Right lobe of liver (tissue), 6 donors: ENCODE measurements around the gene MPHOSPH9. TPM values are rescaled to one million over a fixed set of nuclear protein-coding genes. Genes with fewer than 3 reads are reported as not detected.

Source experiments
- ATAC-seq, 4 donors: fragments of 200-7000 bp; cut with Tn5 transposase; one replicate each; pipeline ENCODE4 v1.9.1; 2020; ENCODE audit warnings: mild to moderate bottlenecking in 4 of 4, moderate library complexity in 4 of 4
- DNase-seq, 3 donors: peaks; one replicate each; pipeline ENCODE4 v3.0.0-alpha.2; 2020
- H3K27ac ChIP-seq, 3 donors: fragments of 200-600 bp; one replicate each; pipeline ENCODE4 v1.8.0; 2022
- H3K27me3 ChIP-seq, 2 donors: fragments of 200-600 bp; one replicate each; pipeline ENCODE4 v1.8.0; 2022
- H3K36me3 ChIP-seq, 4 donors: fragments of 200-600 bp; sonication (generic) in 1 of 4; one replicate each; pipeline versions ENCODE4 v1.5.1 to v1.8.0; 2017 to 2022; ENCODE audit warnings: control low read depth in 1 of 4
- H3K4me1 ChIP-seq, 4 donors: fragments of 200-600 bp; sonication (generic) in 1 of 4; one replicate each; pipeline versions ENCODE4 v1.5.1 to v1.8.0; 2017 to 2022; ENCODE audit warnings: control low read depth in 1 of 4
- H3K4me3 ChIP-seq, 3 donors: fragments of 200-600 bp; one replicate each; pipeline ENCODE4 v1.8.0; 2022
- H3K9me3 ChIP-seq, 4 donors: fragments of 200-600 bp; sonication (generic) in 1 of 4; one replicate each; pipeline versions ENCODE4 v1.5.1 to v1.8.0; 2017 to 2022; ENCODE audit warnings: control low read depth in 1 of 4
- POLR2A ChIP-seq: fragments of 450-650 bp; IDR thresholded peaks from one replicate; pipeline ENCODE4 v1.6.1; 2017; ENCODE audit warnings: antibody characterized with exemption, mild to moderate bottlenecking
- WGBS: methylation state at CpG from one replicate; pipeline ENCODE4 v1.1.6; 2018; ENCODE audit warnings: low coverage, low lambda C conversion rate; ENCODE audit not compliant: insufficient coverage; ENCODE audit errors: missing lambda C conversion rate; 5-methylcytosine and 5-hydroxymethylcytosine counted together
- intact Hi-C, 2 donors: fragments of 100-400 bp; cut with DNase I; formaldehyde crosslinking; loops; one replicate each; pipeline versions ENCODE4 v1.11.2 to v1.14.1; 2022
- total RNA-seq, 6 experiments: library from RNA; depleted of rRNA in 2 of 6; stranded (reverse); fragments of >200 nt in 2 of 6; fragmentation: NEBNext Ultra II Directional in 3 of 6; extraction: Animal tissue kit (Norgen Biotek cat#: 25700) in 3 of 6; gene quantifications; one replicate each; pipeline versions ENCODE4 v1.1.0 to v1.2.4, GENCODE V29; 2016 to 2023
- TF ChIP-seq, protein P1 (sequence below), 4 donors: fragments of 200-600 bp in 3 of 4; fragments of 450-650 bp in 1 of 4; IDR thresholded peaks; one replicate each; pipeline versions ENCODE4 v1.5.1 to v1.8.0; 2016 to 2022; ENCODE audit warnings: antibody characterized with exemption in 4 of 4, mild to moderate bottlenecking in 2 of 4
- donor health status: DM: no; HTN: yes; CAD: no.
- donor health status: DM: no; HTN: no; CAD: no.
- donor health status: DM: no; HTN: no; CAD: no.
- donor health status: DM: no; HTN: yes; CAD: no.
- donor health status: DM: no; HTN: yes; CAD: no.

MPHOSPH9 gene
- total RNA-seq, 6 experiments from 2014 or later: 14.5 to 25.7 (median 19.1) TPM

DNA sequence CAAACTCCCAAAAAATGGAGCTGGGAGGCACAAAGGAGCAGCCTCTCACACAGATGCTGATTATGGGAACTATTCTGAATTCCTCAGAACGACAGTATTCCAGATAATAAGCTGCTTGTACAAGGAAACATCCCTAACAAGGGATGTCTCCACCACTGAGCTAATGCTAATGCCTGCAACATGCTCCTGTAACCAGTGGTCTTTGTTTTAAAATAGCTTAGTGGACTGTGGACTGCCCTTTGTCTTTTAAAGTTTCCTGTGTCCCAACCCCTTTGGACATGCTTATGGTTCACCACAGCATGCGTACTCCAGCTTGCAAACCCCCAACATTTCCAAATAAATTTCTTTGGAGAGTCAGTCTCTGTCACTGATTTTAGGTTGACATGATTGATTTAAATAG lies 65.6 kb downstream of the MPHOSPH9 start:
- no peaks in the 10 kb centered on the region for H3K27me3 ChIP-seq
- DNase-seq (no peak), ATAC-seq (peak; percentile 42 to 66 (median 56))
- TF ChIP-seq, protein P1, sequence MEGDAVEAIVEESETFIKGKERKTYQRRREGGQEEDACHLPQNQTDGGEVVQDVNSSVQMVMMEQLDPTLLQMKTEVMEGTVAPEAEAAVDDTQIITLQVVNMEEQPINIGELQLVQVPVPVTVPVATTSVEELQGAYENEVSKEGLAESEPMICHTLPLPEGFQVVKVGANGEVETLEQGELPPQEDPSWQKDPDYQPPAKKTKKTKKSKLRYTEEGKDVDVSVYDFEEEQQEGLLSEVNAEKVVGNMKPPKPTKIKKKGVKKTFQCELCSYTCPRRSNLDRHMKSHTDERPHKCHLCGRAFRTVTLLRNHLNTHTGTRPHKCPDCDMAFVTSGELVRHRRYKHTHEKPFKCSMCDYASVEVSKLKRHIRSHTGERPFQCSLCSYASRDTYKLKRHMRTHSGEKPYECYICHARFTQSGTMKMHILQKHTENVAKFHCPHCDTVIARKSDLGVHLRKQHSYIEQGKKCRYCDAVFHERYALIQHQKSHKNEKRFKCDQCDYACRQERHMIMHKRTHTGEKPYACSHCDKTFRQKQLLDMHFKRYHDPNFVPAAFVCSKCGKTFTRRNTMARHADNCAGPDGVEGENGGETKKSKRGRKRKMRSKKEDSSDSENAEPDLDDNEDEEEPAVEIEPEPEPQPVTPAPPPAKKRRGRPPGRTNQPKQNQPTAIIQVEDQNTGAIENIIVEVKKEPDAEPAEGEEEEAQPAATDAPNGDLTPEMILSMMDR (IDR thresholded peaks at IDR 0.05): no peak
- no peak for TF ChIP-seq POLR2A
- peaks cover 0 to 6% (median 0%) of the 10 kb centered on the region in 4 donors for H3K36me3 ChIP-seq
- H3K9me3 ChIP-seq: no peaks in the 10 kb centered on the region
- peak overlapping the region in 2 of 3 donors; percentile 50 to 53 for H3K27ac ChIP-seq
- intact Hi-C loops: no loop called here
- 8% methylated on average over 2 of the region's 2 CpGs for WGBS
- peaks cover 0 to 39% (median 16%) of the 10 kb centered on the region in 4 donors for H3K4me1 ChIP-seq
- no peak overlapping the region for H3K4me3 ChIP-seq

DNA sequence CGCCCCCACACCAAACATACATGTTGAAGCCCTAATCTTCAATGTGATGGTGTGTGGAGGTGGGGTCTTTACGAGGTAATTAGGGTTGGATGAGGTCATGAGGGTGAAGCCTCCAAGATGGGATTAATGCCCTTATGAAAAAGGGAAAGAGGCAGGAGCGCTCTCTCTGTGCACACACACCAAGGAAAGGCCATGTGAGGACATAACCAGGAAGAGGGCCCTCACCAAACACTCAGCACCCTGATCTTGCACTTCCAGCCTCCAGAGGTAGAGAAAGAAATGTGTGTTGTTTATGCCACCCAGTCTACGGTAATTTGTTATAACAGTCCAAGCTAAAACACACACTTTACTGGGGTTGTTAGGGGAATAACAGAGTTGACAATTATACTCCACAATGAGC lies 67.4 kb downstream of the MPHOSPH9 start:
- Histone ChIP-seq H3K4me1 (peaks cover 0 to 53% (median 20%) of the 10 kb centered on the region in 4 donors), H3K9me3 (no peaks in the 10 kb centered on the region), H3K4me3 (peak overlapping the region in 2 of 3 donors; percentile 10 to 12), H3K27me3 (no peaks in the 10 kb centered on the region), H3K36me3 (peaks cover 0 to 6% (median 0%) of the 10 kb centered on the region in 4 donors), H3K27ac (peak overlapping the region in 2 of 3 donors; percentile 20 to 61)
- no peak for DNase-seq
- WGBS: 37% methylated on average over 4 of the region's 4 CpGs
- peak; percentile 42 to 59 (median 53) for ATAC-seq
- no peak for TF ChIP-seq POLR2A
- TF ChIP-seq, protein P1 (IDR thresholded peaks at IDR 0.05): no peak
- intact Hi-C loops: no loop called here

DNA sequence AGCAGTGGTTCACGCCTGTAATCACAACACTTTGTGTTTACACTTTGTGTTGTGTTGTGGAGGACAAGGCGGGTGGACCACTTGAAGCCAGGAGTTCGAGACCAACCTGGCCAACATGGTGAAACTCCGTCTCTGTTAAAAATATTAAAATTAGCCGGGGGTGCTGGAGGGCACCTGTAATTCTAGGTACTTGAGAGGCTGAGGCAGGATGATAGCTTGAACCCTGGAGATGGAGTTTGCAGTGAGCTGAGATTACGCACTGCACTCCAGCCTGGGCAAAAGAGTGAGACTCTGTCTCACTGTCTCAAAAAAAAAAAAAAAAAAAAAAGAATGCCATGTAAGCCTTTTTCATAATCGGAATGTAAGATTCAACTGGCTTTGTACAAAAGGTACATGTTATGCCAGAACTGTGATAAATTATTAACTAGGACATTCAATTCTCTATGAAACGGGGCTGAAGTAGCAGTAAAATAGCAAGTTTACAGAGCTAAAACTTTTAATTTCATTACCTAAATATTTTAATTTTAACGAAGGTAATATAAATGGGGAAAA lies 68.2 kb downstream of the MPHOSPH9 start:
- WGBS: 34% methylated on average over 8 of the region's 9 CpGs
- Histone ChIP-seq H3K4me3 (peak overlapping the region in 2 of 3 donors; percentile 10 to 12), H3K27ac (peak overlapping the region in 2 of 3 donors; percentile 42 to 61), H3K9me3 (no peaks in the 10 kb centered on the region), H3K36me3 (peaks cover 0 to 6% (median 0%) of the 10 kb centered on the region in 4 donors), H3K27me3 (no peaks in the 10 kb centered on the region), H3K4me1 (peaks cover 0 to 61% (median 21%) of the 10 kb centered on the region in 4 donors)
- TF ChIP-seq POLR2A: no peak
- TF ChIP-seq, protein P1 (IDR thresholded peaks at IDR 0.05): no peak
- peak in 1 of 3 donors; percentile 54 for DNase-seq
- peak; percentile 67 to 73 (median 70) for ATAC-seq
- intact Hi-C loops: no loop called here

DNA sequence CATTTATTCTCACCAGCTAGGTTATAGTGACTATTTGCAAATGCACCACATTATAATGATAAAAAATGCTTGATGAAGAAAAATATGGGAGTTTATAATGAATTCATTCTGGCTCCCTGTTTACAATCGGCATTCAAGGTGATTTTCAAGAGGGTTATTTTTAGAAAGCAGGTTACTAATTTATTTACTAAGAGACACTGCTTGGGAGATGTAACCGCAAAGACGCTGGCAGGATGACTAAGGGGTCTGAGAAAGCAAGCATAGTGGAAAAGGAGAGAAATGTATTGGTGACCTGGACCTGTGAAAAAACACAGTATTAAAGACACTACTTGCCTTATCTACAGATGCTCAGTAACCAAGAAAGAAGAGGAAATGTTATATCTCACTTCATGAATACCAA lies 68.7 kb downstream of the MPHOSPH9 start:
- peak overlapping the region in 2 of 3 donors; percentile 42 to 61 for H3K27ac ChIP-seq
- ATAC-seq: no peak
- TF ChIP-seq, protein P1 (IDR thresholded peaks at IDR 0.05): no peak
- H3K27me3 ChIP-seq: no peaks in the 10 kb centered on the region
- no peak overlapping the region for H3K4me3 ChIP-seq
- H3K9me3 ChIP-seq: no peaks in the 10 kb centered on the region
- WGBS: 65% methylated on average over 3 of the region's 3 CpGs
- H3K36me3 ChIP-seq: peaks cover 0 to 6% (median 0%) of the 10 kb centered on the region in 4 donors
- peaks cover 0 to 61% (median 21%) of the 10 kb centered on the region in 4 donors for H3K4me1 ChIP-seq
- intact Hi-C loops: no loop called here
- DNase-seq: no peak
